ENCODE data around the gene DENND1A.

- TF ChIP-seq POLR2AphosphoS5 (IDR thresholded peaks at IDR 0.05; ENCODE audit: borderline replicate concordance, low read depth, low read length), result peak; percentile 35; the same call in 1 of the 2 replicates
- TF ChIP-seq EZH2 (IDR thresholded peaks at IDR 0.05), result no peak
These were observed 2.0 kb downstream of the DENND1A start for GRCh38 chr9:123927625-123928532.
